OCI-M1 (cell line): ENCODE data around the gene ZC3H12D.
A peak's percentile ranks its signal among the peaks of the same experiment; 100 is the strongest.

ENCODE experiments used
- DNase-seq: peaks from one replicate; lab custom pipeline; 2025; lab: John Stamatoyannopoulos, UW

Gene ZC3H12D

DNA sequence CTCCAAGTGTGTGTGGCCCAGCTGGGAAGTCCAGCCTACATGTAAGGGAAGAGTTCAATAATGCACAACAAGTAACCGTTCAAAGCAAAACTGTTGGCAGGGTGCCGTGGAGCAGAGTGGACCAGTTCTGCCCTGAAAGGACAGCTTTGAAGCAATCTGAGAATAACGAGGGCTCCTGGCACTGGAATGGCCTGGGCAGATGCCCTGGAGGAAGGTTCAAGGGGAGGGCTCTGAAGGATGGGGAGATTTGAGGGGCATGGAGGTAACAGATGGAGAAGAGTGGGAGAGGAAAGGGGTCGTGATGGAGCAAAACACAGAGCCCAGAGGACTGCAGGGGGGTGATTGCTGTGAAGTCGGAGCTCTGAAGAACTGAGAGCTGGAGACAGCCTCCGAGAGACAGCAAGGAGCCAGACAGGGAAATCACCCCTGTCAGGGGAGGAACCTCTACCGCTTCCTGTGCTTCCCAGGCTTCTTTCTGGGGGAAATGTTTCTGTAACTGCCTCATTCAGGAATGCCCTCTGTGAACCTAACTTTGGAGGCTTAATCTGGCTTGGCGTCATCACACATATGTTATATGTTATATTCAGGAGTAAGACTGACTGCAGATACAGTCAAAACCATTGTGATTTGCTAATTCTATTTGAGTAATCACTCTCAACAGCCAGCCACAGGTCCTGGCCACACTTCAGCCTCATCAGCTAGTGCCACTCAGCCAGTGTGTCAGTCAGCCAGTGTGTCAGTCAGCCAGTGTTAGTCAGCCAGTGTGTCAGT, 41.2 kb downstream of the ZC3H12D start:
- DNase-seq, result no peak

DNA sequence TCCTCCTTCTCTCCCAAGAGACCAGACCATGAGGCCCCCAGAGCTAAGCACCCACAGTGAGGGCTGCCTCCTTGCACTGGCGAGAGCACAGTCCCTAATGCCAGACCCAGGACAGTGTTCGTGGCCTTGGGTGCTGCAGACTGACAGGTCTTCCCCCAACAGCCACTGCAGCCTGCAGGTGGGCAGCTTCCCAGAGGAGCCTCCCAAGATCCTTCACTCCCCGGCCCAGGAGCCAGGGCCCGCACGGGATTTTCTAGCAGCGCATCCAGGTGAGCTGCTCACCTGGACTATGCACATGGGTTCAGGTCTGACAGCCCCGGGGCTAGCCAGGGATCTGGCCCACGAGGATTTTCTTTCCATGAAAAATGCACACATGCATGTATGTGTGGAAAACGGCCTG, 43.1 kb downstream of the ZC3H12D start:
- DNase-seq, result no peak

DNA sequence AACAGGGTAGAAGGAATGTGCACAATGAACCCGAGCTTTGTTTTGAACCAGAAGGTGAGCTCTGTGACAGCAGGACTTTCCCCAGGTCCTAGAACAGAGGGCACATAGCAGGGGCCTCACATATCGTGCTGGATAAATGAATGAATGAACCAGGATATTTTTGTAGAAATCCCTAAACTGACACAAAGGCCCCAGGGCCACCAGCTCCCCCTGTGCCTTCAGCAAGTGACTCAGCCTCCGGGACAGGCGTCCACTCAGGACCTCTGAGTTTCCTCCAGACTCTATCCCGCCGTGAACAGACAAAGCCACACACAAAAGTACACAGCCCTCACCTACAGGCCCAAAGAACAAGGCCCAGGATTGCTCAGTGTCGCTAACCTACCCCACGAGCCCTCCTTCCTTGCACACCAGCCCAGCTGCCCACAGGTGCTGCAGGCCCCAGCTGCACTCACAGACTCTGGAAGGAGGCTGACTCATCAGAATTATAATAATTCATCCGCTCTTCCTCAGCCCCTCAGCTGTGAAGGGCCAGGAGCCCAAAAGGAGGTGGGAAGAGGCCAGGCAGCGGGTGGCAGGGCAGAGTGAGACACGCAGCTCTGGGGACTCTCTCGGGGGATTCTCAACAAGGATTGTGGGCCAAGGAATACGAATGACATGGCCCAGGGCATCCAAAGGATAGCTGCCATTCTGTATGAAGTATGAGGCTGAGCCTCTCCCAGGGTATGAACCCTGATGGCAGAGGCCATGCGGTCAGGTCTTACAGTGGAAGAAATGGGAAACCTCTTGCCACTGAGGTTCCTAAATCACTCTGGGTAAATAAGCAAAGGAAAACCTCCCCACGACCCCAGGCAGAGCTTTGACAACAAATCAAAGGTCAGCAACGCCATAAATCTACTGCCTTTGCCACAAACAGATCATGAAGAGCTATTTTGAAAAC, 43.8 kb downstream of the ZC3H12D start:
- DNase-seq, result no peak

DNA sequence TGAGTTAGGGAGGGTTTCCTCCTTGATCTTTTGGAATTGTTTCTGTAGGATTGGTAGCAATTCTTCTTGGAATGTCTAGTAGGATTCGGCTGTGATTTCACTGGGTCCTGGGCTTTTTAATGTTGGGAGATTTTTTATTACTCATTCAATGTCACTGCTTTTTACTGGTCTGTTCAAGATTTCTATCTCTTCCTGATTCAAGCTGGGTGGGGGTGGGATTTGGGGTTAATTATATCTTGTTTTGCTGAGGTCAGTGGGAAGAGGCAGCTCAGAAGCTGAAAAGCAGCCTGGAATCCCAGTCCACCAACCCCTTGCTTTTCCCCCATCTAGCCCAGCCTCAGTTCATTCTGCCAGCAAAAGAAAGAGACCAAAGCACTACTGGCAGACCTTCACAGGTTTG, 45.2 kb downstream of the ZC3H12D start:
- no peak for DNase-seq

DNA sequence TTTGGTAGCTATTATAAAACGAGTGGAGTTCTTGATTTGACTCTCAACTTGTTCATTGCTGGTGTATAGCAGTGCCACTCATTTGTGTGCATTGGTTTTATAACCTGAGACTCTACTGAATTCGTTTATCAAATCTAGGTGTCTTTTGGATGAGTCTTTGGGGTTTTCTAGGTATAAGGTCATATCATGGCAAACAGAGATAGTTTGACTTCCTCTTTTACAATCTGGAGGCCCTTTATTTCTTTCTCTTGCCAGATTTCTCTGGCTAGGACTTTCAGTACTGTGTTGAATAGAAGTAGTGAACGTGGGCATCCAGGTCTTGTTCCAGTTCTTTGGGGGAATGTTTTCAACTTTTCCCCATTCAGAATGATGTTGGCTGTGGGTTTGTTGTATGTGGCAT, 46.0 kb downstream of the ZC3H12D start:
- peak; percentile 72 for DNase-seq

DNA sequence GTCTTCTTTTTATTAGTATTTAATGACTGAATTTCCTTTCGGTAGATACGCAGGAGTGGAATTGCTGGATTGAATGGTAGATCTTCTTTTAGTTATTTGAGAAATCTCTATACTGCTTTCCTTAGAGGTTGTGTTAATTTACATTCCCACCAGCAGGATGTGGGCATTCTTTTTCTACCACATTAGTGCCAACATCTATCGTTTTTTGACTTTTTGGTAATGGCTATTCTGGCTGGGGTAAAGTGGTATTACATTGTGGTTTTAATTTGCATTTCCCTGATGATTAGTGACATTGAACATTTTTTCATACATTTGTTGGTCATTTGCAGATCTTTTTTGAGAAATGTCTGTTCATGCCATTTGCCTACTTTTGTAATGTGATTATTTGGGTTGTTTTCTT, 47.6 kb downstream of the ZC3H12D start:
- no peak for DNase-seq

DNA sequence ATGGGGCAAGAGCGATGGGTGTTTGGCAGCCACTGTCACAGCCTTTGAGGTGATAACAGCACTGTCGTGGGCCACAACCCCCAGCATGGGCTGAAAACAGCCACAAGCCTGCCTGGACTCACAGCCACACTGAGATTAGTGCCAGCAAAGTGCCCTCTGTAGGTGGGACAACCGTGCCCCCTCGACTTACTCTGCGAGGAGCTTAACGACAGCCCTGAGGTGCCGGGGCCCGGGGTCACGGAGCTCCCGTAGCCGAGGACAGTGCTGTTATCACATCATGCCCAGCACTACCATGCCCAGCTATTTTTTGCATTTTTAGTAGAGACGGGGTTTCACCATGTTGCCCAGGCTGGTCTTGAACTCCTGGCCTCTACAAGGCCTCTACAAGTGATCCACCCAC, 48.2 kb downstream of the ZC3H12D start:
- no peak for DNase-seq

DNA sequence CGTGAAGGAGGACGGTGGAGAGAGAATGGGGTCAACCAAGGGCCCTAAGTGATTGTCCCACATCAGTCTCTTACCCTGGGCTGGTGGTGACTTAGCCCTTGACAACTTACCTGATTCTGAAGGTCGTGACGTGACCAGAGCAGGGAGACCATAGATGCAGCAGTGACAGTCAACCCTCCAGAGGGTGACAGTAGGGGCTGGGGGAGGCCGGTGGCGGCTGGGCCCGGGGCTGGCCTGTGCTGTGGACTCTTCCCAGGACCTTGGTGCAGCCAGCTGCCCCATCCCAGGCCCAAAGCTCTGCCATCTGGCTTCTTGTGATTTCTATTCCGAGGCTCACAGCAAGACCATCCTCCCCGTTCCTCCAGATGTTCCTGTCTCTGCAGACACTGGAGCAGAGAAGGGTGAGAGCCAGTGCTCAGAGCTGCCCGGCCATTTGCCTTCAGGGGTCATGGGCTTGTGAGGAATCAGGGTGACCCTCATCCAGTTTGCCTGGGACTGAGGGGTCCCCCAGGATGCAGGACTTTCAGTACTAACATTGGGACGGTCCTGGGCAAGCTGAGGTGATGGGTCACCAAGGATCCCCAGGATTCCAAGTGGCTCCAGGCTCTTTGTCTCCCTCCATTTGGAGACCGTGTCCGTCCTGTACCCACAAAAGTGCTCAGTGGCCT, 48.8 kb downstream of the ZC3H12D start:
- no peak for DNase-seq

DNA sequence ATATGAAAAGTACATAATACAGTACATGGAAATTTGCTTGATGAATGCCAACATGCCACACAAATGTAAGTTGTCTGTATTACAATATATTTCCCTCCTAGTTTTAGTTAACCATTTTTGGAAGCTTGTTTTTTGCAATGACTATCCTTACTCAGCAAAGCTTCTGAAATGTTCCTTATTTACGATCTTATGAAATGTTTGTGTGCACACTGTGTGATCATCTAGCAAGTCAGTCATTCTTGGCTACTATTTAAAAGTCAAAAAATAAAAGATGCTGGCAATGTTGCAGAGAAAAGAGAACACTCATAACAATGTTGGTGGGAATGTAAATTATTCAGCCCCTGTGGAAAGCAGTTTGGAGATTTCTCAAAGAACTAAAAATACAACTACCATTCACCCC, 50.9 kb downstream of the ZC3H12D start:
- DNase-seq, result no peak

DNA sequence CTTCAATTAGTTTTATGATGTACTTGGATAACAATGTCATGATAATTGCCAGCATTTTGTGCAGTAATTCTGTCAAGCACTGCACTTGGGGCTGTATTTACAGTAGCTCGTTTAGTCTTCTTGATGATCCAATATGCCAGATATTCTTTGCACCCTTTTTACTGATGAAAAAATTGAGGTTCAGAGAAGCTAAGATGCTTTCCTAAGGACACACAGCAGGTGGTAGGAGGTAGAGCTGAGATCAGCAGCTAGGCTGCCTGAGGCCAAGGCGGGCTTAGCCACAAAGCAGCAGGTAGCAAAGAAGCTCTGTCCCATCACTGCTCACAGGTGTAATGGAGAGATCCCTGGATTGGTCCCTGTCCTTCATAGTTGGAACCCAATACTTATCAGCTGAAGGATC, 51.4 kb downstream of the ZC3H12D start:
- no peak for DNase-seq

DNA sequence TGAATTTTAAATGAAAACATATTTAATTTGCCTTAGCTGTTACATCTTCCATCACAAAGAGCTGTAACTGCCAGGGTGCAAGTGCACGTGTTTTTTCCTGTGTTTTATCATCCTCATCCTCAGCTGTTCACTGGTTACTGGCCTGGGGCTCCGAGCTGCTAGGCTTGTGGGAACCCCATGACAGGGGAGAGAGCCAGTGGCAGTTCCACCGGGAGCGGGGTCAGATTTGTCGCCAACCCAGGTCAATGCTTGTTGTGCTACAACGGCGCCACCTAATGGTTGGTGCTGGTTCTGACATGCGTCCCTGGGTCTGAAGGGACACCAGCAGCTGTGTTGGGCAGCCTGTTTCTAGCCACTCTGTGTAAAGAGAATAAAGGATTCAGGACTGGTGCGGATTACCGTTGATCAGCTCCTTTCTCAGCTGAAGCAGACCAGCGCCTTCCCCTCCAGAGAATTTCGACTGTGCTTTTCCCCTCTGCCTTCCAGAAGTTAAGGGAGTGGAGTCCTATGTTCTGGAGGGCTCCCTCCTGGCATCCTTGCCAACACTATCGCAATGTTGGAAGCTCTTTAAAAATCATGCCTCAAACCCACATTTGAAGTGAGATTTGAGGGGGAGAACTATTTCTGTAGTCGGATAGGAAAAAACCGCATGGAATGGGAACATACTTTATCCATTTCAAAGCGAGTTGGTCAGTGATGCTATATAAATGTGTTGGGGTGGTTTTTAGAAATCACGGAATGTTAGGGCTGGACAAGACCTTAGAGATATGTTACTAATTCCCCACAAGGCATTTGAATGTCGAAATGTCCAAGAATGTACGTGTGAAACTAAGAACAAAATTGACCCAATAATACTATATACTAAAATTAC, 52.7 kb downstream of the ZC3H12D start:
- peak; percentile 95 for DNase-seq

DNA sequence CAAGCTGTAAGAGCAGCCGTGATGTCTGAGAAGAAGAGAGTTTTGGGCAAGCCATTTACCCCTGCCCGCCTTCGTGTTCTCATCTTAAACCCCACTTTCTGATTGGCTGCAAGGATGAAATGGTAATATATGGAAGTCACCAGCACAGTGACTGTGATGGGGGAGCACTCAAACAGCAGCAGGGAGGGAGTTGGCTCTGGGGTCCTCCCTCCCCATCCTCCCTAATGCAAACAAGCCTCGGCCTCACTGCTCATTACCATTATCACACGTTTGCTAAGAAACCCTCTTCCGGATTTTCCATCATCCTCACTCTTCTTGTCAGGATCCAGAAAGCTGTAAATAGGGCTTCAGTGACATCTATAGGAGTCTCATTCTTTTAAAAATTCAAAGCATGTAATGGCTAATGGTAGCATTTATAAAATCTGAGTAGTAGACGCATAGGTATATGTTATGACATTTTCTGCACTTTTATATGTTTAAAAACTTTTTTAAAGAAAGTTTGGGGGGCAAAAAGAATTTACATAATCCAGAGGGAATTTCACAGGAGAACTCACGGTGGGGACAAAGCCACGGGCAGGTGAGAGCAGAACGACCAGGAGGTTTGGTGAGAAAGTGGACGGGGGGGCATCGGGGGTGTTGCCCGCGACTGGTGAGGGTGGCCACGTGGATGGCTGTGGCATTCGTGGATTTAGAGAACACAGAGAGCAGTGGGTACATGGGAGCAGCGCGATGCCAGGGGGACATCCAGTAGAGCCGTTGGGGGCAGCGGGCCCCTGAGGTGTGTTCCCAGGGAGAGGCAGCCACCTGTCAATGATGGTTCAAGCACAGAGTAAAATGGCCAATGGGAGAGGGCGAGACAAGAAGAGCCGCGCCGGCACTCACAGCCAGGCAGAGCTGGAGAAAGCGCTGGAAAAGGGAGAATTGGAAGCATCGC, 55.1 kb downstream of the ZC3H12D start:
- no peak for DNase-seq

DNA sequence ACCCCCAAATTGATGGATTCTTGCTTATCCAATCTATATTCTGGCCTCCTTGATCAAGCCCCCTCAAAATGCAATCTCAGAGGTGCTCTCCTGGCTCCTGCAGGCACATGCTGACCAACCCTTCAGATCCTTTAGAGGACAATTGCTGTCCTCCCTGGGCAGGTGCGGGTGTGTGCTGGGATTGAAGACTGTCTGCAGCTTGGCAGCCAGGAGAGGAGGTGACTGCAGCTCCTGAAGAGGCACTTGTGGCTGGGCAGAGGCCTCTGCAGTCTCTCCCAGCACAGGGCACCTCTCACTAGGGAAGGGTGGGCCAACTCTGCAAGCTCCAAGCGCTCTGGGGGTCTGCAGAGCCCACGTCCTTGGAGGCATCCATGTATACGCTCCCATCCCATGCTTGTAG, 56.2 kb downstream of the ZC3H12D start:
- DNase-seq, result no peak

DNA sequence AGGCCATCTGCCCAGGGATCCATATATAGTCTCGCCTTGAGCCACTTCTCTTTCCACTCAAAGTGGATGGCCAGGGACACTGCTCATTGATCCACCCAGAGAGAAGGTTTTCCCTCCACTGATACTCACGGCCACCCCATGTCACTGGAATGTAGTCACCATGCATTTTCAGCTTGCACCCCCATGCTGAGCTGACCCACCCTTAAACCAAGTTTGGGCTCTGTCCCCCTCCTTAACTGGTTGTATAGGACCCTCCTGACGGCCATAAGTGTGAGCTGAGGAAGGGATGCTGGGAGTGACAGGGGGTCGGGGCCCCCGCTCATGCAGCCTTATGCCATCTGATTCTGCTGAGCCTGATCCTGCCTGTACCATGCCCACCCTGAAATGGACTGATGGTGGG, 59.1 kb downstream of the ZC3H12D start:
- no peak for DNase-seq

DNA sequence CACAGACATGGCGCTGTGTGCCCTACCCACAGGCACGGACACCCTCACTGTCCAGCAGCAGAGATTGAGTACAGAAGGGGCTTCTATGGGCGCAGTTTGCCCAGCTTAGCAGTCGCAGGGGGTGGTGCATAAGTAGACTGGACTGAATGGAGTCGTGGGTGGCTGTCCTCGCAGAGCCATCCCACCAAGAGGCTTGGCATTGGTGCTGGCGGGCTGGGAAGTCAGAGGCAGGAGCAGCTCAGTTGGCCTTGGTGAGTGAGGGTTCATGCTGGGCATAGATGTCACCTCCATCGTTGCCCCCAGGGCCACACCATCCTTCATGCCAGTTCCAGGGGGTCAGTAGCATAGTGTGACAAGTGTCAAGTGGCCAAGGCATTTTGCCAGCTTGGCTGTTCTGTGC, 59.6 kb downstream of the ZC3H12D start:
- DNase-seq, result no peak

DNA sequence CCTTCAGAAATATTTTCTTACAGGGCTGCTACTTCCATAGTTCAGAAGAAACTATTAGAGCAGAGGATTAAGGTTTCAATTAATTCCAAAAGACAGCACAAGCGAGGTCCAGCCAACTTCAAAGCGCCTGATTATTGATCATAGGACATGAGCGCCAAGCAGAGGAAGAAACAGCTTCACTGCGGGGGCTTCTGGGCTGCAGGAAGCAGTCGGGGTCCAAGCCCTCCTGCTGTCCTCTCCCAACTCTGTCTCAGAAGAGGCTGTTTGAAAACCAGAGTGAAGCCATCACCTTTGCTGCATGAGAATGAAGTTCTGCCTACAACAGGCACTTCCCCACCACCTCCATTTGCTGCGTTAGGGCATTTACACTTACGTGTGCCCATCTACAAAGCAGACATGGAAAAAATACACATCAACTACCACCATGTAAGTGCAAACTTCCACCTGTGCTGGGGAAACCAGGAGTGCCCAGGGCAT, 60.8 kb downstream of the ZC3H12D start:
- no peak for DNase-seq

DNA sequence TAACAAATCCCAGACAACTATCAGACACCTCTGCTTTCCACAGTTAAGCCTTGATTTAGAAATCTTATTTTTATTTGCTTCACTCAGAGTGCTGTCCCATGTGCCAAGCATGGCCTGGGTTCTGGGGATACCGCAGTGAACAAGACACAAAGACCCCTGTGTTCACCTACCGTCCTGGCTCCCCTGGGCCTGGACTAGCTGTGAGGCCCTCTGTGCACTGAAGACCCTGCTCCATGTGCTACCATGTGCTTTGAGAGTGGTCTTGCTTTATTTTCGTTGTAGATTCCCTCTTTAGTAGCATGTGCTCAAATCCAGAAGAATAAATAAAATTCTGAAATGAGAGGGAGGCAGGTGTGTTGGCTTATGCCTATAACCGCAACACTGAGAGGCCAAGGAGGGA, 62.2 kb downstream of the ZC3H12D start:
- DNase-seq, result no peak

DNA sequence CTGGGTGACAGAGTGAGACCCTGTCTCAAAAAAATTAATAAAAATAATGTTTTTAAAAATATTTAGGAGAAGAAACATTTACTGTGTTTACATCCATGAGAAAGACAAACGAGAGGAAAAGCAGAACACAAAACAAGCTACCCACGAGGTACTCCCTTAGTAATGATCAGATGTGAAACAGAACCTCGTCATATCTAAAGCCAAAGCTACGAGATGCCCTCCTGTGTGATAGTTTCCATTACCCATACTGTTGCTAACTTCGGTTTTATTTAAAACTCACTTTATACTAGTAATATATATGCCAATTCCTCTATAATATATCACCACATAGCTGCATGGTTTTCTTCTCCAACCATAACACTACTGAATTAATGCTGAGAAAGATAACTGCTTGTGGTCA, 63.7 kb downstream of the ZC3H12D start:
- DNase-seq, result no peak

DNA sequence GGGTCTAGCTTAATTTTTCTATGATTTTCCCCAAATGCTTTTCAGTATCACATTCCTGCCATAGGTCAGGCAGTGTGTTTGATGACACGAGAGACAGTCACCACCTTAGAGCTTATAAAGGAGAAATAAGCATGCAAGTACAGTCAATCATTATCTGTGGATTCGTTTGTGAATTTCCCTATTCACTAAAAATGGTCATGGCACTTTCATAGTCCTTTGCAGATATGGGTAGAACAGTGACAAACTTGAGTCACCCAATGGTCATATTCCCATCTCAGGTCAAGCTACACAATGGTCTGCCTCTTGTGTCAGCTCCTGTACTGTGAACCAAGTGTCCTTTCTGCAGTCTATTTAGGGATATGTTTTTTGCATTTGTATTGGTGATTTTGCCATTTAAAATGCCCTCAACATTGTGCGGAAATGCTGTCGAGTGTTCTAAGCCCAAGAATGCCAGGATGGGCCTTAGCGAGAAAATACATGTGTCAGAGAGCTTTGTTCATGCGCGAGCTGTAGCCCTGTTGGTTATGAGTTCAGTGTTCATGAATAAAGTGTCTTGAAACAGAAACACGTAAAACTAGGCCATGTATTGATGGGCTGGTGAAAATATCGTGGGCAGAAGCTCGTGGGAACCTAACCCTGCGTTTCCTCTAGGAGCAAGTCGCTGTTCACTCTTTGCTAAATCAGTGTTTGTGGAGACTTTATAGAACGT, 65.0 kb downstream of the ZC3H12D start:
- DNase-seq, result no peak

DNA sequence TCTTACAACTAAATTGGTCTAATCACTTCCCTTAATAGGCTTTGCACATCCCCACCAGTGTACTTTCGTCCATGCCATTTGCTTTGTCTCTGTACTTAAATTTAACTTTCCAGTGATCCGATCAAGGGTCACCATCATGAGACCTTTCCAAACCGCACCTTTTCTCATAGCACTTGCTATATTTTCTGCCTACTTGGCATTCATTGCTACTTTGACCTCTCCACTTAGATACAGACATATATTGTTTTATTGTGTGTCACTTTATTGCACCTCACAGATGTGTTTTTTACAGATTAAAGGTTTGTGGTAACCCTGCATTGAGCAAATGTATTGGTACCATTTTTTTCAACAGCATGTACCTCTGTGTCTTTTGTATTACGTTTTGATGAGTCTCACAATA, 70.0 kb downstream of the ZC3H12D start:
- DNase-seq, result no peak
